Natural killer cell (primary cell): ENCODE measurements around the gene CMIP. TPM values are rescaled to one million over a fixed set of nuclear protein-coding genes. Genes with fewer than 3 reads are reported as not detected.

Experiments
- ATAC-seq, 3 donors: fragments of 150-1000 bp in 2 of 3; fragments of 200-7000 bp in 1 of 3; cut with Tn5 transposase; 1 replicate in 1 of 3; 2 replicates in 2 of 3; pipeline ENCODE4 v1.10.0; 2021; ENCODE audit warnings: mild to moderate bottlenecking in 2 of 3, moderate library complexity in 2 of 3
- DNase-seq, 2 donors: peaks; one replicate each; pipeline versions ENCODE4 v3.0.0 to v3.0.0-alpha.2; 2013 to 2021; ENCODE audit warnings: mixed read lengths in 1 of 2
- H3K27ac ChIP-seq: one replicate; pipeline ENCODE4 v1.5.1; 2013; ENCODE audit warnings: mild to moderate bottlenecking, low read length
- H3K27me3 ChIP-seq: one replicate; pipeline ENCODE4 v1.6.1; 2013; ENCODE audit warnings: low read length; ENCODE audit not compliant: control insufficient read depth, insufficient read depth
- H3K36me3 ChIP-seq: one replicate; pipeline ENCODE4 v1.6.1; 2013; ENCODE audit warnings: low read length; ENCODE audit not compliant: control insufficient read depth, insufficient read depth
- H3K4me1 ChIP-seq: one replicate; pipeline ENCODE4 v1.6.1; 2013; ENCODE audit warnings: low read length; ENCODE audit not compliant: control insufficient read depth, insufficient read depth
- H3K4me3 ChIP-seq: one replicate; pipeline ENCODE4 v1.5.1; 2013; ENCODE audit warnings: low read length
- H3K9me3 ChIP-seq: one replicate; pipeline ENCODE4 v1.6.1; 2013; ENCODE audit warnings: low read length; ENCODE audit not compliant: control insufficient read depth, insufficient read depth
- H3K27ac Mint-ChIP-seq, 2 donors: one replicate each; pipeline ENCODE4 v1.8.0; 2022; ENCODE audit warnings: mild to moderate bottlenecking in 2 of 2, mixed read lengths in 2 of 2, moderate library complexity in 1 of 2
- H3K27me3 Mint-ChIP-seq, 2 donors: one replicate each; pipeline ENCODE4 v1.8.0; 2022; ENCODE audit warnings: low read depth in 2 of 2, mixed read lengths in 2 of 2
- H3K36me3 Mint-ChIP-seq: one replicate; pipeline ENCODE4 v1.8.0; 2022; ENCODE audit warnings: mixed read lengths
- H3K4me1 Mint-ChIP-seq, 2 donors: one replicate each; pipeline ENCODE4 v1.8.0; 2022; ENCODE audit warnings: mixed read lengths in 2 of 2
- H3K4me3 Mint-ChIP-seq: one replicate; pipeline ENCODE4 v1.8.0; 2022; ENCODE audit warnings: mild to moderate bottlenecking, moderate library complexity, mixed read lengths
- H3K9me3 Mint-ChIP-seq, 2 donors: one replicate each; pipeline ENCODE4 v1.8.0; 2022; ENCODE audit warnings: mixed read lengths in 2 of 2
- WGBS: methylation state at CpG from one replicate; pipeline ENCODE4 v1.1.7; 2013; ENCODE audit warnings: missing lambda C conversion rate; ENCODE audit not compliant: insufficient coverage; 5-methylcytosine and 5-hydroxymethylcytosine counted together
- intact Hi-C: fragments of 100-400 bp; cut with micrococcal nuclease; formaldehyde crosslinking; loops from one replicate; pipeline ENCODE4 v1.14.2; 2022
- total RNA-seq, 4 donors: library from RNA; stranded (reverse); fragments of 120-200 nt in 1 of 4; gene quantifications; one replicate each; pipeline versions ENCODE4 v1.2.3 to v1.2.4, GENCODE V29; 2013 to 2022
- TF ChIP-seq, protein P1 (sequence below): fragments of 200-600 bp; IDR thresholded peaks from one replicate; pipeline ENCODE4 v1.8.0; 2022; ENCODE audit warnings: antibody characterized with exemption

The CMIP gene
- total RNA-seq, 3 donors from 2014 or later (not counting 1 experiment from before 2014, with no cell fraction given): 88.2 to 115 (median 91.5) TPM

DNA sequence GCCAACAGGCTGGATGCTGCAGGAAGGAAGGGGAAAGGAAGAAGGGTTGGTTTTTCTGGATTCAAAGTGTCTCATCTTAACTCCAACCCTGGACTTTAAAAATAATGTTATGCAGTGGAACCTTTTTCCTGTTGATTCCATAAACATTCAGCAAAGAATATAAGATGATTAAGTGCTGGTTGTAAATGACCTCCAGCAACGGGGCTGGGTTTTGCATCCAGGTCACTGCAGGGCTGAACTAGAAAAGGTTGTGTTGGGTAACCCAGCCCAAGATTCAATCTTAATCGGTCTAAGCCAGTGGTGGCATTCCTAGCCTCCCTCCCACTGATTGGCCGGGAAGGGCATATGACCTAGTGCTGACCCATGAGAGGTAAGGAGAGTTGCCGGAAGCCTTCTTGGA, 300.3 kb downstream of the CMIP start:
- H3K4me3 Mint-ChIP-seq: no peak overlapping the region
- TF ChIP-seq, protein P1, sequence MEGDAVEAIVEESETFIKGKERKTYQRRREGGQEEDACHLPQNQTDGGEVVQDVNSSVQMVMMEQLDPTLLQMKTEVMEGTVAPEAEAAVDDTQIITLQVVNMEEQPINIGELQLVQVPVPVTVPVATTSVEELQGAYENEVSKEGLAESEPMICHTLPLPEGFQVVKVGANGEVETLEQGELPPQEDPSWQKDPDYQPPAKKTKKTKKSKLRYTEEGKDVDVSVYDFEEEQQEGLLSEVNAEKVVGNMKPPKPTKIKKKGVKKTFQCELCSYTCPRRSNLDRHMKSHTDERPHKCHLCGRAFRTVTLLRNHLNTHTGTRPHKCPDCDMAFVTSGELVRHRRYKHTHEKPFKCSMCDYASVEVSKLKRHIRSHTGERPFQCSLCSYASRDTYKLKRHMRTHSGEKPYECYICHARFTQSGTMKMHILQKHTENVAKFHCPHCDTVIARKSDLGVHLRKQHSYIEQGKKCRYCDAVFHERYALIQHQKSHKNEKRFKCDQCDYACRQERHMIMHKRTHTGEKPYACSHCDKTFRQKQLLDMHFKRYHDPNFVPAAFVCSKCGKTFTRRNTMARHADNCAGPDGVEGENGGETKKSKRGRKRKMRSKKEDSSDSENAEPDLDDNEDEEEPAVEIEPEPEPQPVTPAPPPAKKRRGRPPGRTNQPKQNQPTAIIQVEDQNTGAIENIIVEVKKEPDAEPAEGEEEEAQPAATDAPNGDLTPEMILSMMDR: no peak

DNA sequence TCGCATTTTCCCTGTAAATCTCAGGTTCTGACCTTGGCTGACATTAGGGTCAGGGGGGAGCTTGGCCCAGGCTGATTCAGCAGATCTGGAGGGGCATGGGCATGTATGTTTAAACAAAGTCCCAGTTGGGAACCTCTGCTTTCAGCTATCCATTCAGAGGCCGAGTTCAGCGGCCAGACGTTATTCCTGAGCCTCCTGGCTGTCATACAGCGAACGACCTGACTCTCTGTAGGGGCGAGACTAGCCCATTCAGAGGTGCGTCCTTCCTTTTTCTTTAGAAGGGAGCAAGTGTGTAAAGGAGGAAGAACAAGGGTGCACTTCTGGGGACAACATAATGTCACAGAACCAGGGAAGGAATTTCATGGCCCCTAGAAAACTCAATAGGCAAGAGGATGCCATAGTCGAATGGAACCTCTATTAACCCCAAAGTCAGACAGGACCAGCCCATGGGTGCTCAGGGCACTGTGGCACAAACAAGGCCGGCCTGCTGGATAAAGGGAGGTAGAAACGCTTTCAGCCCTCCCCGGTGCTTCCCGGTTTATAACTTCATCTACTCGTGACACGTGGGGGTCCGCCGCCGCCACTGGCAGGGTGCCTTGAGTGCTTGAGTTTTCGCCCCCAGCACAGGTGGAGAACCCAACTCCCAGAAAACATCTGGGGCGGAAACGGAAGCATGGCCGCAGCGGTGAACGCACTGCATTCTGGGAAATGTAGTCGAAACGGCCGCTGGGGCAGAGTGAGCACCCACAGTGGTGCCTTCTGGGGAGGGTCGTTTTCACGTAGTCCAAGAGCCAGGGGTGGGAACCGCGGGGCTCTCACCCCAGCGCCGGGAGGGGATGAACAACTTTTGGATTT, 301.3 kb downstream of the CMIP start:
- H3K36me3 Mint-ChIP-seq: no peaks in the 10 kb centered on the region
- H3K27ac ChIP-seq: peak overlapping the region; percentile 55
- WGBS: 14% methylated on average over 31 of the region's 33 CpGs

More for the DNA sequence above, 300.3 kb downstream of the CMIP start:
- Histone ChIP-seq H3K27ac (no peak overlapping the region), H3K36me3 (no peaks in the 10 kb centered on the region), H3K4me1 (peaks cover 23% of the 10 kb centered on the region), H3K4me3 (no peak overlapping the region), H3K9me3 (no peaks in the 10 kb centered on the region), H3K27me3 (no peaks in the 10 kb centered on the region)
- WGBS: 98% methylated on average over 4 of the region's 4 CpGs
- no peak for ATAC-seq
- Mint-ChIP-seq H3K36me3 (no peaks in the 10 kb centered on the region), H3K27ac (no peak overlapping the region), H3K9me3 (no peaks in the 10 kb centered on the region), H3K4me1 (peaks cover 15 to 18% of the 10 kb centered on the region in 2 donors), H3K27me3 (no peaks in the 10 kb centered on the region)
- no peak for DNase-seq
- intact Hi-C loops: no loop called here

DNA sequence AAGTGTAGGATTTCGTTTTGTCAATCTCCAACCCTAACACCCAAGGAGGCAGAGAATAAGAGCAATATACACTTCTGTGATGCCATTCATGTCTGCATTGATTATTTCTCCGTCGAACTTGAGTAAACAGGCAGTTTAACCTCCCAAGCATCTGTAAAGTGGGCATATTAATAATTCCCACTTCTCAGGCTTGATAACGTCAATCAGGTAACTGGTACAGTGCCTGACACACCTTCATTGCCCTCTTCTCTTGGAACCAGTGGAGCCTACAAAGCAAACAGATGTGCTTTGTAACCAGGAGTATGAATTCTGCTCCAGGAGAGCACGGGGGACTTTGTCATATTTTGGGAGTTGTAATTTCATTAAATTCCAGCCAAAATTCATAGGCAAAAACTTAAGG, 302.0 kb downstream of the CMIP start:
- WGBS: 58% methylated on average over 5 of the region's 5 CpGs
- Histone ChIP-seq H3K4me1 (peaks cover 12% of the 10 kb centered on the region), H3K4me3 (peak overlapping the region; percentile 38), H3K9me3 (no peaks in the 10 kb centered on the region), H3K36me3 (no peaks in the 10 kb centered on the region), H3K27me3 (no peaks in the 10 kb centered on the region), H3K27ac (no peak overlapping the region)
- DNase-seq: no peak
- Mint-ChIP-seq H3K36me3 (no peaks in the 10 kb centered on the region), H3K4me3 (peak overlapping the region; percentile 83), H3K4me1 (peaks cover 11 to 16% of the 10 kb centered on the region in 2 donors), H3K27ac (peak overlapping the region; percentile 68 to 88), H3K9me3 (no peaks in the 10 kb centered on the region), H3K27me3 (no peaks in the 10 kb centered on the region)
- no peak for ATAC-seq
- intact Hi-C loops: no loop called here
- TF ChIP-seq, protein P1: no peak

More for the DNA sequence above, 301.3 kb downstream of the CMIP start:
- TF ChIP-seq, protein P1: no peak
- peak overlapping the region; percentile 38 for H3K4me3 ChIP-seq
- ATAC-seq (peak; percentile 88 to 99 (median 99)), DNase-seq (peak; percentile 66 to 87)
- H3K4me1 ChIP-seq: peaks cover 13% of the 10 kb centered on the region
- peaks cover 13 to 14% of the 10 kb centered on the region in 2 donors for H3K4me1 Mint-ChIP-seq
- no peaks in the 10 kb centered on the region for H3K36me3 ChIP-seq
- no peaks in the 10 kb centered on the region for H3K27me3 ChIP-seq
- H3K9me3 ChIP-seq: no peaks in the 10 kb centered on the region
- peak overlapping the region; percentile 68 to 88 for H3K27ac Mint-ChIP-seq
- no peaks in the 10 kb centered on the region for H3K9me3 Mint-ChIP-seq
- no peaks in the 10 kb centered on the region for H3K27me3 Mint-ChIP-seq
- peak overlapping the region; percentile 83 for H3K4me3 Mint-ChIP-seq
- intact Hi-C loops: no loop called here
